ENCODE data around the gene UBTD2. TPM values are rescaled to one million over a fixed set of nuclear protein-coding genes. Genes with fewer than 3 reads are reported as not detected.

Gene UBTD2
- total RNA-seq, 1 donor from 2014 or later = 6.3 TPM

DNA sequence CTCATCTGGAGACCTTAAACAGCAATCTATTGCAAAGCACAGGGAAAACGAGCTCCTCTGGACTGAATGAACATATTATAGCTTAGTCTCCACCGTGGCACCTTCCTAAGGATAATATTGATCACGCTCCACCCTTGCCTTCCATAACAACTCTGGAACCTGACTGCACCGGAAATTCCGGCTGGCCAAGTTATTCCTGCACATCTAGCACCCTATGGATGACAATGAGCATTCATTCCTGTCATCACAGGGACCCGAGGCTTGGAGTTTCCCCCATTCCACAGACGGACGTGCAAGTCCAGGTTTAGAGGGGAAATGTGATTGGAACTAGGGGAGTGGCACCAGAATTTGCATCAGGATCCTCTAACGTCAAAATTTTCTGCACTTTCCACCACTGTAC is 123.1 kb downstream of the UBTD2 start:
- no peaks in the 10 kb centered on the region for H3K27me3 Mint-ChIP-seq
- no peak overlapping the region for H3K4me3 Mint-ChIP-seq
- intact Hi-C loops (cut with micrococcal nuclease) = no loop called here
- peaks cover 31% of the 10 kb centered on the region for H3K4me1 Mint-ChIP-seq
- no peaks in the 10 kb centered on the region for H3K9me3 Mint-ChIP-seq
- H3K27ac Mint-ChIP-seq = no peak overlapping the region
- peaks cover 35% of the 10 kb centered on the region for H3K36me3 Mint-ChIP-seq (ENCODE audit: low read depth)
- no peak for DNase-seq

Other genes with a start within 250 kb of the UBTD2 start
- gene STK10, start 95.5 kb downstream of the UBTD2 start, total RNA-seq = 87.9 and 91.1 TPM in 2 replicates
- gene EFCAB9, start 89.6 kb downstream of the UBTD2 start, total RNA-seq = not detected in 2 replicates
- gene SH3PXD2B, start 170.8 kb upstream of the UBTD2 start, total RNA-seq = 0.16 and 0.19 TPM in 2 replicates

Data from activated CD4-positive, alpha-beta T cell treated with anti-CD3 and anti-CD28 coated beads, Interleukin-2, amount 10 ng/mL, durations not matched to agents 24 days and 14 days (primary cell).